Measurements from ENCODE around the gene PIEZO2. TPM values are rescaled to one million over a fixed set of nuclear protein-coding genes. Genes with fewer than 3 reads are reported as not detected.

The PIEZO2 gene
- total and polyA plus RNA-seq, 2 of the 8 experiments (the other 6 are each of a cell fraction or from before 2014, with no cell fraction given): 4.7 to 16.5 TPM

GRCh38 chr18:10946058-10946457 lies 203.3 kb downstream of the PIEZO2 start:
- H3K9me3 ChIP-seq (ENCODE audit: insufficient read depth in 2 of 2, low read depth in 1 of 2, low read length in 1 of 2): peaks cover 6 to 19% of the 10 kb centered on the region in 2 experiments
- FAIRE-seq (no peak), DNase-seq (ENCODE audit: low read depth in 1 of 2, low spot score in 2 of 2) (no peak)
- H3K4me3 ChIP-seq (ENCODE audit: extremely low read depth in 1 of 4, insufficient read depth in 2 of 4, low read depth in 3 of 4, low read length in 4 of 4): no peak overlapping the region
- H4K8ac ChIP-seq (ENCODE audit: extremely low read depth, insufficient read depth, low read length): no peak overlapping the region
- H2BK120ac ChIP-seq (replicated peaks; ENCODE audit: low read depth, low read length): no peak overlapping the region
- H3K79me2 ChIP-seq (ENCODE audit: control insufficient read depth in 1 of 2, insufficient read depth in 2 of 2, low read length in 2 of 2): no peaks in the 10 kb centered on the region
- no peak overlapping the region for H3K23ac ChIP-seq (ENCODE audit: insufficient read length)
- TF ChIP-seq BRCA1 (IDR thresholded peaks at IDR 0.05; ENCODE audit: low read depth, low read length) (no peak), GTF2F1 (IDR thresholded peaks at IDR 0.05; ENCODE audit: borderline replicate concordance, low read depth, low read length) (no peak), FOSL1 (IDR thresholded peaks at IDR 0.05; ENCODE audit: insufficient read depth, low read depth, low read length) (no peak), JUND (IDR thresholded peaks at IDR 0.05; ENCODE audit: low read length) (no peak), POLR2A (IDR thresholded peaks at IDR 0.05; ENCODE audit: control extremely low read depth in 1 of 2, low read depth in 2 of 2, low read length in 2 of 2) (no peak), CHD2 (IDR thresholded peaks at IDR 0.05; ENCODE audit: low read length) (no peak), RNF2 (IDR thresholded peaks at IDR 0.05; ENCODE audit: borderline replicate concordance, low read depth, low read length, missing control alignments, poor library complexity, severe bottlenecking) (no peak), KDM4A (IDR thresholded peaks at IDR 0.05; ENCODE audit: low read depth, low read length, severe bottlenecking) (no peak)
- H2AK5ac ChIP-seq (ENCODE audit: low read depth, low read length): no peak overlapping the region
- H3K18ac ChIP-seq (ENCODE audit: extremely low read depth, low read length): no peak overlapping the region
- H2BK15ac ChIP-seq (ENCODE audit: low read length): no peak overlapping the region
- no peaks in the 10 kb centered on the region for H3K27me3 ChIP-seq (replicated peaks in 1 of 4; ENCODE audit: control insufficient read depth in 3 of 4, extremely low read depth in 1 of 4, insufficient read depth in 3 of 4, low read length in 3 of 4)
- no peak overlapping the region for H3K27ac ChIP-seq (ENCODE audit: low read depth, low read length)
- no peak overlapping the region for H4K5ac ChIP-seq (ENCODE audit: insufficient read length, low read depth, low read length)
- no peak overlapping the region for H4K91ac ChIP-seq (replicated peaks; ENCODE audit: insufficient read length, low read length)
- H2BK5ac ChIP-seq (ENCODE audit: low read depth, low read length): no peak overlapping the region
- H3K79me1 ChIP-seq (ENCODE audit: low read depth, low read length): no peaks in the 10 kb centered on the region
- no peak overlapping the region for H3K56ac ChIP-seq (replicated peaks; ENCODE audit: insufficient read length, low read depth, low read length)
- no peak overlapping the region for H2AFZ ChIP-seq (ENCODE audit: low read length)
- H3K14ac ChIP-seq (ENCODE audit: insufficient read length): no peak overlapping the region
- H3K9ac ChIP-seq (replicated peaks in 1 of 4; ENCODE audit: extremely low read depth in 1 of 4, low read depth in 3 of 4, low read length in 3 of 4): no peak overlapping the region
- H3K23me2 ChIP-seq (ENCODE audit: low read depth, low read length): no peaks in the 10 kb centered on the region
- POLR2A ChIA-PET (ENCODE audit: partially characterized antibody): no interaction called here
- no peak overlapping the region for H3K4me2 ChIP-seq (ENCODE audit: insufficient read depth in 1 of 2, low read depth in 2 of 2, low read length in 2 of 2)
- no peak overlapping the region for H2BK12ac ChIP-seq (ENCODE audit: low read depth, low read length)
- H3K4ac ChIP-seq (replicated peaks; ENCODE audit: insufficient read length, low read depth, low read length): no peak overlapping the region
- peaks cover 0 to 4% (median 0%) of the 10 kb centered on the region in 4 experiments; a peak in 1 of 8 replicates for H3K36me3 ChIP-seq (ENCODE audit: control insufficient read depth in 2 of 4, insufficient read depth in 4 of 4, low read length in 3 of 4)
- CTCF ChIA-PET (ENCODE audit: partially characterized antibody): no interaction called here
- H2BK20ac ChIP-seq (ENCODE audit: low read length): no peak overlapping the region
- no peaks in the 10 kb centered on the region for H3K4me1 ChIP-seq (replicated peaks in 1 of 4; ENCODE audit: control insufficient read depth in 3 of 4, insufficient read depth in 4 of 4, low read length in 3 of 4)
- H4K20me1 ChIP-seq (replicated peaks in 1 of 2; ENCODE audit: control insufficient read depth in 1 of 2, insufficient read depth in 2 of 2, low read length in 2 of 2): no peaks in the 10 kb centered on the region
